ENCODE data around the gene TPSB2.

- TF ChIP-seq CTCF (IDR thresholded peaks at IDR 0.05; ENCODE audit: borderline replicate concordance, extremely low read depth, low read length, poor library complexity, severe bottlenecking) (no peak), EZH2 (IDR thresholded peaks at IDR 0.05; ENCODE audit: borderline replicate concordance, low read depth, low read length, severe bottlenecking) (no peak)
Measured at GRCh38 chr16:1272453-1273198, 42.6 kb upstream of the TPSB2 start.
